Fibroblast of lung (primary cell): ENCODE measurements around the gene ASB3. TPM values are rescaled to one million over a fixed set of nuclear protein-coding genes. Genes with fewer than 3 reads are reported as not detected.
"Not testable (repeated sequence)": the region's sequence is repeated elsewhere in the genome, so short reads cannot be mapped to it uniquely, and the experiment has no call there.

Experiments
- DNase-seq, 2 donors: peaks; one replicate each; pipeline versions ENCODE4 v3.0.0 to v3.0.0-alpha.2; 2010; ENCODE audit warnings: low read depth in 2 of 2
- H2AFZ ChIP-seq: 2 replicates; pipeline ENCODE4 v1.5.1; 2012; ENCODE audit warnings: low read length, control low read depth, inconsistent platforms
- H3K27ac ChIP-seq: 2 replicates; pipeline ENCODE4 v1.5.1; 2011; ENCODE audit warnings: low read length, control low read depth; ENCODE audit not compliant: insufficient read depth
- H3K27me3 ChIP-seq: 2 replicates; pipeline ENCODE4 v1.5.1; 2011; ENCODE audit warnings: mild to moderate bottlenecking, low read length; ENCODE audit not compliant: control insufficient read depth, insufficient read depth
- H3K36me3 ChIP-seq: 2 replicates; pipeline ENCODE4 v1.5.1; 2011; ENCODE audit warnings: low read length; ENCODE audit not compliant: control insufficient read depth, insufficient read depth
- H3K4me1 ChIP-seq: 2 replicates; pipeline ENCODE4 v1.5.1; 2011; ENCODE audit warnings: low read length; ENCODE audit not compliant: control insufficient read depth, insufficient read depth; ENCODE audit errors: extremely low read depth
- H3K4me2 ChIP-seq: 2 replicates; pipeline ENCODE4 v1.5.1; 2011; ENCODE audit warnings: low read length, control low read depth; ENCODE audit not compliant: insufficient read depth; ENCODE audit errors: extremely low read depth
- H3K4me3 ChIP-seq, 4 experiments: fragments of 200-600 bp in 1 of 4; sonication (generic) in 1 of 4; replicated peaks in 1 of 4; 2 replicates each; pipeline ENCODE4 v1.5.1; 2011 to 2016; ENCODE audit warnings: low read length in 4 of 4, low read depth in 3 of 4, mild to moderate bottlenecking in 3 of 4, control low read depth in 2 of 4, inconsistent platforms in 1 of 4, mixed read lengths in 1 of 4; ENCODE audit not compliant: insufficient read depth in 1 of 4; ENCODE audit errors: control extremely low read depth in 1 of 4
- H3K79me2 ChIP-seq: 2 replicates; pipeline ENCODE4 v1.5.1; 2012; ENCODE audit warnings: mild to moderate bottlenecking, low read length, inconsistent platforms; ENCODE audit not compliant: control insufficient read depth, insufficient read depth
- H3K9ac ChIP-seq: 2 replicates; pipeline ENCODE4 v1.5.1; 2011; ENCODE audit warnings: mild to moderate bottlenecking, low read length, control low read depth; ENCODE audit not compliant: insufficient read depth
- H3K9me3 ChIP-seq: 2 replicates; pipeline ENCODE4 v1.5.1; 2012; ENCODE audit warnings: low read depth, low read length; ENCODE audit not compliant: control insufficient read depth, insufficient read depth
- H4K20me1 ChIP-seq: 2 replicates; pipeline ENCODE4 v1.5.1; 2011; ENCODE audit warnings: low read length; ENCODE audit not compliant: control insufficient read depth, insufficient read depth; ENCODE audit errors: extremely low read depth
- CTCF ChIP-seq, 2 donors: IDR thresholded peaks in 1 of 2; conservative IDR thresholded peaks in 1 of 2; 1 replicate in 1 of 2; 2 replicates in 1 of 2; pipeline ENCODE4 v1.5.1; 2011 to 2012; ENCODE audit warnings: low read length in 2 of 2, control low read depth in 1 of 2, inconsistent platforms in 1 of 2, low read depth in 1 of 2, mild to moderate bottlenecking in 1 of 2
- EZH2 ChIP-seq: IDR thresholded peaks from 2 replicates; pipeline ENCODE4 v1.5.1; 2012; ENCODE audit warnings: low read length, control low read depth, mild to moderate bottlenecking; ENCODE audit errors: missing control alignments
- polyA plus RNA-seq, 2 donors: library from polyadenylated mRNA; depleted of rRNA in 1 of 2; stranded (reverse) in 1 of 2; unstranded in 1 of 2; fragments of >200 nt; gene quantifications; 2 replicates each; pipeline ENCODE4 v1.2.1, GENCODE V29; 2011 to 2012; ENCODE audit warnings: missing spikeins in 1 of 2
- total RNA-seq: library from RNA; depleted of rRNA; stranded (reverse); fragments of >200 nt; gene quantifications from 2 replicates; pipeline ENCODE4 v1.2.1, GENCODE V29; 2014

The ASB3 gene
- total and polyA plus RNA-seq, 2 donors (not counting 1 experiment from before 2014, with no cell fraction given), result 21.1 to 31.9 TPM

GRCh38 chr2:53672881-53673522 is 113.8 kb downstream of the ASB3 start:
- Histone ChIP-seq H4K20me1 (no peaks in the 10 kb centered on the region), H3K4me2 (peak overlapping the region; percentile 11), H3K36me3 (no peaks in the 10 kb centered on the region), H3K27ac (no peak overlapping the region), H3K79me2 (no peaks in the 10 kb centered on the region), H3K9ac (no peak overlapping the region), H3K4me3 (no peak overlapping the region), H2AFZ (no peak overlapping the region), H3K27me3 (no peaks in the 10 kb centered on the region), H3K4me1 (peaks cover 3% of the 10 kb centered on the region), H3K9me3 (no peaks in the 10 kb centered on the region)
- DNase-seq, result peak; percentile 43 to 51
- TF ChIP-seq CTCF (conservative IDR thresholded peaks at IDR 0.05 in 1 of 2, IDR thresholded peaks at IDR 0.05 in 1 of 2; ENCODE audit: low read depth in 1 of 2, low read length in 2 of 2) (no peak), EZH2 (no peak)

GRCh38 chr2:53670331-53670730 is 116.4 kb downstream of the ASB3 start:
- Histone ChIP-seq H3K4me3 (no peak overlapping the region), H3K79me2 (no peaks in the 10 kb centered on the region), H3K9ac (no peak overlapping the region), H3K27ac (no peak overlapping the region), H3K9me3 (no peaks in the 10 kb centered on the region), H3K4me2 (peak overlapping the region; percentile 17), H3K27me3 (no peaks in the 10 kb centered on the region), H2AFZ (no peak overlapping the region), H4K20me1 (no peaks in the 10 kb centered on the region), H3K36me3 (no peaks in the 10 kb centered on the region), H3K4me1 (peaks cover 3% of the 10 kb centered on the region)
- DNase-seq, result peak; percentile 4 to 71
- no peak for TF ChIP-seq CTCF (conservative IDR thresholded peaks at IDR 0.05 in 1 of 2, IDR thresholded peaks at IDR 0.05 in 1 of 2; ENCODE audit: low read depth in 1 of 2, low read length in 2 of 2)
- TF ChIP-seq EZH2, result no peak

- Histone ChIP-seq H3K9me3 (no peaks in the 10 kb centered on the region), H3K4me1 (peaks cover 3% of the 10 kb centered on the region), H3K4me2 (no peak overlapping the region), H3K27ac (no peak overlapping the region), H3K9ac (no peak overlapping the region), H3K27me3 (no peaks in the 10 kb centered on the region), H2AFZ (no peak overlapping the region), H4K20me1 (no peaks in the 10 kb centered on the region), H3K4me3 (no peak overlapping the region), H3K36me3 (no peaks in the 10 kb centered on the region), H3K79me2 (no peaks in the 10 kb centered on the region)
- DNase-seq, result peak in 1 of 2 donors; percentile 30
- no peak for TF ChIP-seq EZH2
- TF ChIP-seq CTCF (conservative IDR thresholded peaks at IDR 0.05 in 1 of 2, IDR thresholded peaks at IDR 0.05 in 1 of 2; ENCODE audit: low read depth in 1 of 2, low read length in 2 of 2), result no peak
These were observed 118.1 kb downstream of the ASB3 start for GRCh38 chr2:53668624-53669026.

- not testable (repeated sequence) for H3K4me1 ChIP-seq, H3K36me3 ChIP-seq, H3K27ac ChIP-seq, H2AFZ ChIP-seq, H3K27me3 ChIP-seq, H4K20me1 ChIP-seq, H3K4me2 ChIP-seq, H3K79me2 ChIP-seq, H3K9ac ChIP-seq, H3K4me3 ChIP-seq, H3K9me3 ChIP-seq, DNase-seq
These were observed 119.6 kb downstream of the ASB3 start for GRCh38 chr2:53667130-53667529.
